ENCODE measurements around the gene RBM12. TPM values are rescaled to one million over a fixed set of nuclear protein-coding genes. Genes with fewer than 3 reads are reported as not detected.

The RBM12 gene
- total RNA-seq, 1 donor from 2014 or later = 70.5 TPM

GRCh38 chr20:35617397-35618262 is 47.1 kb downstream of the RBM12 start:
- intact Hi-C loops (cut with DNase I) = no loop called here
- H3K4me1 ChIP-seq = peaks cover 33% of the 10 kb centered on the region
- H3K9me3 ChIP-seq = no peaks in the 10 kb centered on the region
- no peaks in the 10 kb centered on the region for H3K36me3 ChIP-seq
- ATAC-seq (peak; percentile 1 to 11), DNase-seq (peak; percentile 58)
- no peaks in the 10 kb centered on the region for H3K27me3 ChIP-seq (ENCODE audit: low read depth)
- TF ChIP-seq CTCF (IDR thresholded peaks at IDR 0.05) = peak; percentile 41
- peak overlapping the region; percentile 66 for H3K4me3 ChIP-seq
- peak overlapping the region; percentile 79 for H3K27ac ChIP-seq

GRCh38 chr20:35616465-35617396 is 48.0 kb downstream of the RBM12 start:
- intact Hi-C loops (cut with DNase I) = no loop called here
- Histone ChIP-seq H3K4me1 (peaks cover 33% of the 10 kb centered on the region), H3K36me3 (no peaks in the 10 kb centered on the region), H3K27me3 (ENCODE audit: low read depth) (no peaks in the 10 kb centered on the region), H3K27ac (peak overlapping the region; percentile 79), H3K9me3 (no peaks in the 10 kb centered on the region), H3K4me3 (peak overlapping the region; percentile 66)
- no peak for TF ChIP-seq CTCF (IDR thresholded peaks at IDR 0.05)
- peak; percentile 93 for DNase-seq
- ATAC-seq = peak; percentile 73 to 77

- intact Hi-C loops (cut with DNase I) = no loop called here
- TF ChIP-seq CTCF (IDR thresholded peaks at IDR 0.05) = no peak
- Histone ChIP-seq H3K4me1 (peaks cover 33% of the 10 kb centered on the region), H3K9me3 (no peaks in the 10 kb centered on the region), H3K36me3 (no peaks in the 10 kb centered on the region), H3K27ac (peak within 1 kb of the TSS; percentile 93), H3K27me3 (ENCODE audit: low read depth) (no peaks in the 10 kb centered on the region), H3K4me3 (peak within 1 kb of the TSS; percentile 66)
- ATAC-seq (peak; percentile 93 to 96), DNase-seq (peak; percentile 100)
Observed at GRCh38 chr20:35615667-35616464, 48.8 kb downstream of the RBM12 start, which contains the start of gene SPAG4. Gene SPAG4, plus strand, starts transcription at chr20:35615829. Its CDS starts 175 bp downstream, at chr20:35616004.

GRCh38 chr20:35611482-35611881 is 53.2 kb downstream of the RBM12 start:
- DNase-seq (no peak), ATAC-seq (no peak)
- H3K4me1 ChIP-seq = no peaks in the 10 kb centered on the region
- no peaks in the 10 kb centered on the region for H3K36me3 ChIP-seq
- intact Hi-C loops (cut with DNase I) = no loop called here
- H3K4me3 ChIP-seq = no peak overlapping the region
- TF ChIP-seq CTCF (IDR thresholded peaks at IDR 0.05) = no peak
- no peak overlapping the region for H3K27ac ChIP-seq
- H3K27me3 ChIP-seq (ENCODE audit: low read depth) = no peaks in the 10 kb centered on the region
- H3K9me3 ChIP-seq = no peaks in the 10 kb centered on the region

Data from lower lobe of right lung (tissue), 2 donors.